Osteoblast (primary cell): ENCODE data around the gene TMIE. TPM values are rescaled to one million over a fixed set of nuclear protein-coding genes. Genes with fewer than 3 reads are reported as not detected.
"Not testable (repeated sequence)": the region's sequence is repeated elsewhere in the genome, so short reads cannot be mapped to it uniquely, and the experiment has no call there.

Experiments used
- DNase-seq: peaks from one replicate; pipeline ENCODE4 v3.0.0; 2011; ENCODE audit warnings: low spot score, mixed read lengths; ENCODE audit not compliant: insufficient read length; ENCODE audit errors: missing footprints
- H2AFZ ChIP-seq: 2 replicates; pipeline ENCODE4 v1.6.0; 2011; ENCODE audit warnings: mild to moderate bottlenecking, low read length
- H3K27ac ChIP-seq: 2 replicates; pipeline ENCODE4 v1.5.1; 2011; ENCODE audit warnings: mild to moderate bottlenecking, low read depth, low read length, moderate library complexity
- H3K27me3 ChIP-seq: 2 replicates; pipeline ENCODE4 v1.6.0; 2012; ENCODE audit warnings: mild to moderate bottlenecking, control low read depth, inconsistent platforms, low read length, moderate library complexity; ENCODE audit not compliant: insufficient read depth
- H3K36me3 ChIP-seq: 2 replicates; pipeline ENCODE4 v1.5.1; 2011; ENCODE audit warnings: mild to moderate bottlenecking, low read length, control low read depth, moderate library complexity; ENCODE audit not compliant: insufficient read depth
- H3K4me1 ChIP-seq: 2 replicates; pipeline ENCODE4 v1.5.1; 2011; ENCODE audit warnings: mild to moderate bottlenecking, low read length, control low read depth, moderate library complexity; ENCODE audit not compliant: insufficient read depth
- H3K4me2 ChIP-seq: 2 replicates; pipeline ENCODE4 v1.6.0; 2011; ENCODE audit warnings: mild to moderate bottlenecking, low read length; ENCODE audit not compliant: insufficient read depth
- H3K4me3 ChIP-seq: fragments of 200-600 bp; sonication (generic); 3 replicates; pipeline ENCODE4 v1.5.1; 2012; ENCODE audit warnings: mild to moderate bottlenecking, low read length, inconsistent platforms; ENCODE audit not compliant: insufficient read depth
- H3K79me2 ChIP-seq: 2 replicates; pipeline ENCODE4 v1.6.0; 2012; ENCODE audit warnings: mild to moderate bottlenecking, low read length, control low read depth, inconsistent platforms; ENCODE audit not compliant: insufficient read depth
- H3K9me3 ChIP-seq: 2 replicates; pipeline ENCODE4 v1.5.1; 2011; ENCODE audit warnings: low read depth, low read length, control low read depth
- H4K20me1 ChIP-seq: 2 replicates; pipeline ENCODE4 v1.6.0; 2012; ENCODE audit warnings: mild to moderate bottlenecking, low read length, control low read depth; ENCODE audit not compliant: insufficient read depth
- CTCF ChIP-seq: IDR thresholded peaks from 2 replicates; pipeline ENCODE4 v1.5.1; 2011; ENCODE audit warnings: mild to moderate bottlenecking, low read depth, low read length, moderate library complexity; ENCODE audit errors: extremely low read depth
- total RNA-seq: library from RNA; depleted of rRNA; stranded (reverse); fragments of >200 nt; gene quantifications from 2 replicates; pipeline ENCODE4 v1.2.3, GENCODE V29; 2012

The TMIE gene
- total RNA-seq, 1 donor = under 0.01 TPM

GRCh38 chr3:46737329-46737731 lies 36.1 kb downstream of the TMIE start:
- no peaks in the 10 kb centered on the region for H3K4me1 ChIP-seq
- H3K27ac ChIP-seq = no peak overlapping the region
- H3K27me3 ChIP-seq = peaks cover 3% of the 10 kb centered on the region
- no peak overlapping the region for H2AFZ ChIP-seq
- DNase-seq = no peak
- H3K4me3 ChIP-seq = no peak overlapping the region
- no peaks in the 10 kb centered on the region for H4K20me1 ChIP-seq
- H3K9me3 ChIP-seq = no peaks in the 10 kb centered on the region
- no peaks in the 10 kb centered on the region for H3K79me2 ChIP-seq
- no peaks in the 10 kb centered on the region for H3K36me3 ChIP-seq
- no peak for TF ChIP-seq CTCF
- no peak overlapping the region for H3K4me2 ChIP-seq

- not testable (repeated sequence) for H3K4me1 ChIP-seq, DNase-seq, H3K79me2 ChIP-seq, H3K4me2 ChIP-seq, H3K27ac ChIP-seq, H3K27me3 ChIP-seq, H3K36me3 ChIP-seq, H2AFZ ChIP-seq, H4K20me1 ChIP-seq, H3K4me3 ChIP-seq, H3K9me3 ChIP-seq
Observed at GRCh38 chr3:46739565-46739964, 38.4 kb downstream of the TMIE start.

GRCh38 chr3:46742992-46743585 lies 41.9 kb downstream of the TMIE start:
- H3K4me1 ChIP-seq = no peaks in the 10 kb centered on the region
- H3K36me3 ChIP-seq = no peaks in the 10 kb centered on the region
- peaks cover 7% of the 10 kb centered on the region for H3K27me3 ChIP-seq
- H4K20me1 ChIP-seq = no peaks in the 10 kb centered on the region
- no peaks in the 10 kb centered on the region for H3K79me2 ChIP-seq
- no peak for DNase-seq
- H2AFZ ChIP-seq = no peak overlapping the region
- TF ChIP-seq CTCF = no peak
- H3K27ac ChIP-seq = no peak overlapping the region
- H3K9me3 ChIP-seq = no peaks in the 10 kb centered on the region
- no peak overlapping the region for H3K4me2 ChIP-seq
- no peak overlapping the region for H3K4me3 ChIP-seq

- Histone ChIP-seq H2AFZ (no peak overlapping the region), H3K27ac (no peak overlapping the region), H3K4me3 (no peak overlapping the region), H3K79me2 (no peaks in the 10 kb centered on the region), H3K9me3 (no peaks in the 10 kb centered on the region), H4K20me1 (no peaks in the 10 kb centered on the region), H3K4me2 (no peak overlapping the region), H3K27me3 (peaks cover 13% of the 10 kb centered on the region), H3K36me3 (no peaks in the 10 kb centered on the region), H3K4me1 (no peaks in the 10 kb centered on the region)
- DNase-seq = no peak
- no peak for TF ChIP-seq CTCF
Observed at GRCh38 chr3:46746711-46747110, 45.5 kb downstream of the TMIE start.
